Stimulated activated naive CD8-positive, alpha-beta T cell treated with anti-CD3 and anti-CD28 coated beads, Interleukin-15, Interleukin-2, amounts not matched to agents 100 U/mL and 50 U/mL, for 24 hours (primary cell): ENCODE measurements around the gene SPEG.
"Not testable (repeated sequence)": the region's sequence is repeated elsewhere in the genome, so short reads cannot be mapped to it uniquely, and the experiment has no call there.

Source experiments
- ATAC-seq: fragments of 150-1000 bp; cut with Tn5 transposase; one replicate; pipeline ENCODE4 v1.10.0; 2021
- DNase-seq: peaks from one replicate; pipeline ENCODE4 v3.0.0; 2021

SPEG gene

GRCh38 chr2:219404954-219405353 lies 29.7 kb upstream of the SPEG start:
- DNase-seq, result no peak
- ATAC-seq, result no peak

GRCh38 chr2:219405451-219405850 lies 29.2 kb upstream of the SPEG start:
- ATAC-seq (no peak), DNase-seq (no peak)

GRCh38 chr2:219405958-219406860 lies 28.4 kb upstream of the SPEG start:
- no peak for ATAC-seq
- DNase-seq, result no peak

DNA sequence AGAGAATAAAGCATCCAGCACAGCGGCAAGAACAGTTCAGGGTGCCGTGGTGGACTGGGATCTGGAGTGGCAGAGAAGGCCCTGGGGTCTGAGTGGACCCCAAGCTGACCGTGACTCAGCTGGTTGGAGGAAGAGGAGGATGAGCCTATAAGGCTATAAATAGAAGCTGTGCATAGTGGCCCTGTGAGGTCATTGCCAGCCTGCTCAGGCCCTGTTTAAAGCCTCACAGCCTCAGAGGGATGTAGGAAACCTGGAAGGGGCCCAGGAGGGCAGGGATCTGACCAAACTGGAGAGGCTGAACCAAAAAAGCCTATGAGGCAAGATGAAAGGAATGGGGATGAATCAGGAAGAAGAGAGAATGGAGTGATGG lies 27.8 kb upstream of the SPEG start:
- no peak for DNase-seq
- ATAC-seq, result no peak

GRCh38 chr2:219407343-219407742 lies 27.3 kb upstream of the SPEG start:
- ATAC-seq, DNase-seq: not testable (repeated sequence)

GRCh38 chr2:219408204-219408603 lies 26.4 kb upstream of the SPEG start:
- no peak for DNase-seq
- no peak for ATAC-seq

DNA sequence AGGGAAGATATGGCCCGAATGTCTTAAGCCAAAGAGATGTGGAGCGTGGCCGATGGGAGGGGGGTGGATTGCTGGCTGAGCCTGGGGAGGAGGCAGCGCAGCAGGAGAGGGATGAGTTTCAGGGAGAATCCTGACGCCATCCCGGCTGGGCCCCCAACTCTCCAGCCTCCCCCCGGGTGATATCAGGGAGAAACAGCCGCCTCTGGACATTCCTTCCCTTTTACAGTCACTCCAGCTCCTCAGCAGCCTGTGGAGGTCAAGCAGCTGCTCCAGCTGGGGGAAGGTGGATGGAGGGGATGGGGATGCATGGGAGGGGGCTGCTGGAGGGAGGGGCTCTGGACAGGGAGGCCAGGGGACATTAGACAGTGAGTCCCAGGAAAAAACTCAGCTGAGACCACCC lies 26.0 kb upstream of the SPEG start:
- ATAC-seq (no peak), DNase-seq (no peak)

DNA sequence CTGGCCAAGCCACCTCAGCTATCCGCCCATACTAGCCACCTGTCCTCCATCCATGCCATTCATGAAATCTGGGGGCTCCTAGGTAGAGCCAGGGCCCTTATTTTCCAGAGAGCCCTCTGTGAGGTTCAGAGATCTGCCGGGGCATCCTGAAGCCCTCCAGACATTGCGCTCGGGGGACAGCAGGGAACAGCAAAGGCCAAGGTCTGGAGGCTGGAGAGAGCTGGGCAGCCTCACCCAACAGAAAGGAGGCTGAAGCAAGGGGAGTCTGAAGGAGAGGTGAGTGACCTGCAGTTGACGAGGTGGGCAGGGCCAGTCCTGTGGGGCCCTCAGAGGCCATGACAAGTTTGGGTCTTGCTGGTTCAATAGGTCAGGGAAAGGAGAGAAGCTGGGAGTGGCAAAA lies 25.0 kb upstream of the SPEG start:
- ATAC-seq, result no peak
- no peak for DNase-seq

GRCh38 chr2:219410390-219410789 lies 24.3 kb upstream of the SPEG start:
- ATAC-seq (no peak), DNase-seq (no peak)

DNA sequence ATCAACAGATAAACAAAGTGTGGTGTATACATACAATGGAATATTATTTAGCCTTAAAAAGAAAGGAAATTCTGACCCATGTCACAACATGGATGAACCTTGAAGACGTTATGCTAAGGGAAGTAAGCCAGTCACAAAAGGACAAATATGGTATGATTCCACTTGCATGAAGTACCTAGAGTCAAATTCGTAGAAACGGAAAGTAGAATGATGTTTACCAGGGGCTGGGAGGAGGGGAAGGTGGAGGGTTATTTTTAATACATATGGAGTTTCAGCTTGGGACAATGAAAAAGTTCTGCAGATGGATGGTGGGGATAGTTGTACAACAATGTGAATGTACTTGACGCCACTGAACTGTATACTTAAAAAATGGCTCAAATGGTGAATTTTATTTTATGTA lies 19.8 kb upstream of the SPEG start:
- no peak for ATAC-seq
- no peak for DNase-seq

DNA sequence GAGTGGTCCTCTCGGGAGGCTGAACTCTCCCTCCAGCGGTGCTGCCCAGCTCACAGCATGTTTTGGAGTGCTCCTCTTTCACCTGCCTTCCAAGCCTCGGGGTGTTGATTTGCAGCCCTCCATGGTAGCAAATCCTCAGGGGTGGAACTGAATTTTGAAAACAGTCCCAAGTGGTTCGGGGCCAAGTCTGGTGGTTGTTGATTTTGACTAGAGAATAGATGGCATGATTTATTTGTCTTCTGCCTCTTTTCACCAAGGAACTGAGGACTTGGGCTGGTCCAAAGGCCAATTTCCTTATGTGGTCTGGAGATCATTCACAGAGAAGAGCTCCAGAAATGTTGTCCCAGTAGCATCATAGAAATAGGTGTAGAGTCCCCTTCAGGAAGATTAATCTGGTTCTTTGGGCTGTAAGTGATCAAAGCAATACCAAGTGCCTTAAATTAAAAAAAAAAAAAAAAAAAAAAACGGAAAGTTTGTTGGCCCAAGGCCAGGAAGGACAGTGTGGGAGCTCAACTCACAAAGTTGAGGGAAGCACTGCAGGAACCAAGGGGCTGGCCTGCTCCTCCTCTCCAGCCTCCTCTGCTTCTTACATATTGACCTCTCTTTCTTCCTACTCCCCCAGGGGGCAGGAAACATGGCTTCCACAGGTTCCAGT lies 18.9 kb upstream of the SPEG start:
- ATAC-seq (no peak), DNase-seq (no peak)

DNA sequence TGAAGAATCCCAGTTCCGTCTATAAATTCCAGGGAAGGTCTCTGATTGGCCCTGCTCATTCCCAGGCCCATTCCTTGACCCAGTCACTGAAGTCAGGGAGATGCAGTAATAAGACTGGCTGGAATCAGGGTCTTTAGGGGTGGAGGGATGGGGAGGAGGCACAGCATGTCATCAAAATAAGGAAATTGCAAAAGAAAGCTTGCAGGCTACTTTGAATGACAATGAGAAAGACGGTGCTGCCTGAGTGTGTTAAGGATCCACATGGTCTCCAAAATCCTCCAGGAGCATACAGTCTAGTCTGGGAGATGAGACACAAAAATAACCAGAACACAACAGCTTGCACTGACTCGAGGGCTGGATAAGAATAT lies 18.4 kb upstream of the SPEG start:
- no peak for ATAC-seq
- no peak for DNase-seq

DNA sequence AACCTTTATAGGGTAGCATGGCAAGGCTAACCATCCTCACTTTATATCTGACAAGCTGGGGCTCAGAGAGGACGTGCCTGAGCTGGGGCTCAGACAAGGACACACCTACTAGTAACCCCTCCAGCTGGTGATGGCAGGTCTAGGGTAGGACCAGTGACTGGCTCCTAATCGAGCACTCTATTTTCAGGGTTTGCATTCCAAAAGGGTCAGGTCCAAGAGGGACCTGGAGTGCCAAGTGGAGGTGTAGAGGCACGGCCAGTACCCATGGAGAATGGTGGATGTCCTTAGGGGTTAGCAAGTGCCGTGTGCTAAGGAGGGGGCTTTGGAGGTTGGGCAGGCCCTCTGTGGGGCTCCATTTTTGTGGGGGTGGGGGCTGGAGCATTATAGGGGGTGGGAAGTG lies 17.7 kb upstream of the SPEG start:
- ATAC-seq, result no peak
- no peak for DNase-seq

GRCh38 chr2:219417374-219417773 lies 17.3 kb upstream of the SPEG start:
- ATAC-seq (no peak), DNase-seq (no peak)

- no peak for DNase-seq
- no peak for ATAC-seq
Measured at GRCh38 chr2:219418155-219419011, 16.3 kb upstream of the SPEG start, which contains the start of gene DES. Gene DES, plus strand, starts transcription at chr2:219418377. Its CDS starts 86 bp downstream, at chr2:219418463.

- ATAC-seq (no peak), DNase-seq (no peak)
Measured at GRCh38 chr2:219419012-219419324, 15.7 kb upstream of the SPEG start.

GRCh38 chr2:219419331-219420197 lies 15.1 kb upstream of the SPEG start:
- no peak for ATAC-seq
- no peak for DNase-seq

DNA sequence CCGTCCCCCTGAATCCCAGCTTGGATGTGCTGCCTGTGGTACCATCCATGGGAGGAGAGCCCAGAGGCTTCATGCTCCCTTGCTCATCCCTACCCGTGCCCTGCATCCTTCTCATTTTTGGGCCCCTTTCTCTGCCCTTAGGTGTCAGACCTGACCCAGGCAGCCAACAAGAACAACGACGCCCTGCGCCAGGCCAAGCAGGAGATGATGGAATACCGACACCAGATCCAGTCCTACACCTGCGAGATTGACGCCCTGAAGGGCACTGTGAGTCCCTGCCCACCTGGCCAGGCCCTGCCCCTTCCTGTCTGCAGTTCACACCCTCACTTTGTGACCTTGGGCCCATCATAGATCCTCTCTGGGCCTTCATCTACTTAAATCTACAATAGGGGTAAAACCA lies 14.0 kb upstream of the SPEG start:
- no peak for DNase-seq
- ATAC-seq, result no peak

DNA sequence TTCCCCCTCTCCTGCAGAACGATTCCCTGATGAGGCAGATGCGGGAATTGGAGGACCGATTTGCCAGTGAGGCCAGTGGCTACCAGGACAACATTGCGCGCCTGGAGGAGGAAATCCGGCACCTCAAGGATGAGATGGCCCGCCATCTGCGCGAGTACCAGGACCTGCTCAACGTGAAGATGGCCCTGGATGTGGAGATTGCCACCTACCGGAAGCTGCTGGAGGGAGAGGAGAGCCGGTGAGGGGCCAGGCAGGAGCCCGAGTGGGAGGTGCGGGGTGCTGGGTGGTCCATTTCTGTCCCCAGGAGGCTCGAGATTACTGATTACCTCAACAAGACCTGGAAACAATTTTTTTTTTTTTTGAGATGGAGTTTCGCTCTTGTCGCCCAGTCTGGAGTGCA lies 13.3 kb upstream of the SPEG start:
- no peak for ATAC-seq
- no peak for DNase-seq

DNA sequence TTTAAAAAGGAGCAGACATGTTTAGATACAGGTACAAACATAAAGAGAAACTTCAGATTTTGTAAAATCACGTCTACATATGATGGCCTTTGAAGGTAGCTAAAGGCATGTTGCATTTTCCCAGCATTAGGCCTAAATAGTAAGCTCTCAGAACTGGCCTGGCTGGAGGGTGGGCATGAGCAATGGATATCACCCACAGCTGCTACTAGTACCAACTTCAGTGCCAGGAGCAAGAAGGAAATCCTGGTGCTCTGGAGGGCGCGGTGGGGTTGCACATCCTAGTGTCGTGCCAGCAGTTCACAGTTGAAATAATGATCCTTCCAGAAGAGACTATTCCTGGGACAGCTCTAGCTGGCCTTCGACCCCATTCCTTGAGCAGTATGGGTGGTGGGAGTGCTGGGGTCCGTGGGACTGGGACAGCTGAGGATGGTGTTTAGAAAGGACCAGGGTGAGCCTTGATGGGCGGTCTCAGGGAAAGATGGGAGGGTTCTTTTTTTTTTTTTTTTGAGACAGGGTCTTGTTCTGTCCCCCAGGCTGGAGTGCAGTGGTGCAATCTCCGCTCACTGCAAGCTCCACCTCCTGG lies 11.6 kb upstream of the SPEG start:
- ATAC-seq (no peak), DNase-seq (no peak)

DNA sequence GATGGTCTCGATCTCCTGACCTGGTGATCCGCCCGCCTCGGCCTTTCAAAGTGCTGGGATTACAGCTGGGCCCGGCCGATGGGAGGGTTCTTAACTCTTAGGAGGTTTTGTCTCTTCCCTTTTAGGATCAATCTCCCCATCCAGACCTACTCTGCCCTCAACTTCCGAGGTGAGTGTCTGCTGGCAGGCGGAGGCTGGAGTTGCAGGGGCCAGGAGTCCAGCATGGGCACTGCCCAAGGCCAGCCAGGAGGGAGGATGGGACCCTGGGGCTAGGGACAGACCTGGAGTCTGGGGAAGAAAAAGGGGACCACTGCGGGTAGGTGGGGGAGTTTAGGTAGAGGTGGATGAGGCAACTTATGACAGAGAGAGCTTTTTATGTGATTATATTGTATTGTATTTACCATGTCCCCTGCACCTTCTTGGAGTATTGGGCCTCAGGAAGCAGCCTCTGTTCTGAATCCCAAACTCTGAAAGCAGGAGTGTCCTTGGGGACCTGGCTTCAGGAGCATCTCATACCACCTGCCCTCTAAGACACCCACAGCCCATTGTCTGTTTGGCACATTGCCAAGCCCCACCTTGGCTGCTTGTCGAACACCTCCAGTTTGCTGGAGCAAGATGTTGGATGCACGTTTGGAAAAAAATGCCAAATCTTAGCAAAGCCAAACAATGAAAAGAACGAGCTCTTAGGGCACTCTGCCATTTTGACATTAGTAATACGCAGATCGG lies 10.8 kb upstream of the SPEG start:
- DNase-seq (no peak), ATAC-seq (no peak)
